ENCODE measurements around the gene ALG6.

- TF ChIP-seq POLR2A (IDR thresholded peaks at IDR 0.05) (no peak), CTCF (IDR thresholded peaks at IDR 0.05) (no peak)
Observed at GRCh38 chr1:63480057-63480456, 112.6 kb downstream of the ALG6 start.
